Fibroblast of pulmonary artery (primary cell): Measurements from ENCODE around the gene DAB1.

Experiments used
- DNase-seq: peaks from one replicate; pipeline ENCODE4 v3.0.0-alpha.2; 2010; ENCODE audit warnings: low read depth
- H3K4me3 ChIP-seq: replicated peaks from 2 replicates; pipeline ENCODE4 v1.5.1; 2011; ENCODE audit warnings: low read depth, mild to moderate bottlenecking, control low read depth, low read length, moderate library complexity
- TF ChIP-seq, protein P1 (sequence below): IDR thresholded peaks from 2 replicates; pipeline ENCODE4 v1.5.1; 2011; ENCODE audit warnings: mild to moderate bottlenecking, control low read depth, low read length, inconsistent platforms; ENCODE audit errors: missing control alignments

The DAB1 gene

DNA sequence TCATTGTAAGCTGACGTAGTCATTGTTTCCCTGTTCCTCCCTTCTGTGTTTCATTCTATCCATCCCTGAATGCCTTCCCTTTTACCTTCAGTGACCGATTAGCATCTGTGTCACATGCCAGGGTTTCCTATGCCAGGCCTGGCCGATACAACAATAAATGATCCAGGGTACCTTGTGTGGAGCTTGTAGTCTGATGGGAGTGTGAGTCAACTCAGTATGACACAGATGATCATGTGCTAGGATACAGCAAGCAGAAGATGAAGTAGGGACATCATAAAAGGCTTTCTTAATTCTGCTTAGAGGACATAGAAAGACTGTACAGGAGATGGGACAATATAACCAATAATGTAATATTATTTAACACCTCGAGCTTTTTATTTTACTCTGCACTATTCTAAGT is 294.0 kb downstream of the DAB1 start:
- TF ChIP-seq, protein P1, sequence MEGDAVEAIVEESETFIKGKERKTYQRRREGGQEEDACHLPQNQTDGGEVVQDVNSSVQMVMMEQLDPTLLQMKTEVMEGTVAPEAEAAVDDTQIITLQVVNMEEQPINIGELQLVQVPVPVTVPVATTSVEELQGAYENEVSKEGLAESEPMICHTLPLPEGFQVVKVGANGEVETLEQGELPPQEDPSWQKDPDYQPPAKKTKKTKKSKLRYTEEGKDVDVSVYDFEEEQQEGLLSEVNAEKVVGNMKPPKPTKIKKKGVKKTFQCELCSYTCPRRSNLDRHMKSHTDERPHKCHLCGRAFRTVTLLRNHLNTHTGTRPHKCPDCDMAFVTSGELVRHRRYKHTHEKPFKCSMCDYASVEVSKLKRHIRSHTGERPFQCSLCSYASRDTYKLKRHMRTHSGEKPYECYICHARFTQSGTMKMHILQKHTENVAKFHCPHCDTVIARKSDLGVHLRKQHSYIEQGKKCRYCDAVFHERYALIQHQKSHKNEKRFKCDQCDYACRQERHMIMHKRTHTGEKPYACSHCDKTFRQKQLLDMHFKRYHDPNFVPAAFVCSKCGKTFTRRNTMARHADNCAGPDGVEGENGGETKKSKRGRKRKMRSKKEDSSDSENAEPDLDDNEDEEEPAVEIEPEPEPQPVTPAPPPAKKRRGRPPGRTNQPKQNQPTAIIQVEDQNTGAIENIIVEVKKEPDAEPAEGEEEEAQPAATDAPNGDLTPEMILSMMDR = no peak
- no peak overlapping the region for H3K4me3 ChIP-seq
- no peak for DNase-seq

DNA sequence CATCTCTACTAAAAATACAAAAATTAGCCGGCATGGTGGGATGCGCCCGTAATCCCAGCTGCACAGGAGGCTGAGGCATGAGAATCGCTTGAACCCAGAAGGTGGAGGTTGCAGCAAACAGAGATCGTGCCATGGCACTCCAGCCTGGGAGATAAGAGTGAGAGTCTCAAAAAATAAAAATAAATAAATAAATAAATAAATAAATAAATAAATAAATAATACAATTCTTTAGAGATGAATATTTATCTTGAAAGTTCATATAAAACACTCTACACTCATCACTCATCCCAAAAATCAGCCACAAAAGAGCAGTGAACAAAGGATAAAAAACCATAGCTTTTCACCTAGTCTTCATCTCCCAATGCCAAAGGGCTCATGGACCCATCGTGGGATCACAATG is 295.9 kb downstream of the DAB1 start:
- TF ChIP-seq, protein P1 = no peak
- H3K4me3 ChIP-seq = no peak overlapping the region
- DNase-seq = no peak

DNA sequence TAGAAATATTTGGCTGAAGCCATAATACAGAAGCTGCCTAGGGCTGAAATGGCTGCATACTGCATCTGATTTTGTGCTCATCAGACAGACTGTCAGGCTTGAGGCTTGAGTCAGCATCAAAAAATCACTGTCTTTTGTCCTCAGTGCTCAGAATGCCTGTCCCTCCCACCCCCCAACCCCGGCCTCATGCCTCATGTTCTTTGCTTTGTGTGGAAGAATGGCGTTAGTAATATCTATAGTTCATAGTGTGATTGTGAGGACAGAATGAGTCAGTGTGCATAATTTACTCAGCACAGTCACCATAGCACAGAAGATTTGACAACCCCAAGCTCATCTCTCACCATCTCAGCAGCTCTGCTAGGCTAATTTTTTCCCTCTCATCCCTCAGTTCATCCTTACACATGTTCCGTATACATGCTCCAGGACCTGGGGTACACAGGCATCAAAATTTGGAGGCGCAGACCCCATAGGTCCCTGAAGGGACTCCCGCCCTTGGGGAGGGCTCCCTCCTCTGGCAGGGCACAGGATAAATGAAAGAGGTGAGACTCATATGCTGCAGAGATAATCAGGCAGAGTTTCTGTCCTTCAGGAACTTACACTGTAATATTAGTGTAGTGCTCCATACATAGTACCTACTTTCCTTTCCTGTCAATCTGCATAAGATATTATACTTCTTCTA is 299.0 kb downstream of the DAB1 start:
- no peak overlapping the region for H3K4me3 ChIP-seq
- TF ChIP-seq, protein P1 = no peak
- DNase-seq = peak; percentile 6

DNA sequence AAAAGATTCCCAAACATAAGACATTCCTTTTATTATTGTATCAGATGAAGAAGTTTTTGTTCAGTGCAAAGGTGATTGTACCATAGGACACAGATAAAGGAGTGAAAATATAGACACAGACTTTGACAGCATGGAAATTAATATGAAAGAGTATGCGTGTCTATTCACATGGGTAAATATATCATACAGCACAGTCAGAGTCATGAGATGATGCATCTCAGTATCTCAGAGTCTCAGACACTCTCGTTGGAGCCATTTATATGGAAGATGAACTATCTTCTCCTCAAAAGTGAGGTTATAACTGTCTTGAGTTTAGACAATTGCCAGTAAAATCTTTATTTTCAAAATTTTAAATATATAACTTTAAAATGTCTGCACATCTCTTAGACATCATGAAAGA is 299.7 kb downstream of the DAB1 start:
- no peak overlapping the region for H3K4me3 ChIP-seq
- no peak for DNase-seq
- TF ChIP-seq, protein P1 = no peak

DNA sequence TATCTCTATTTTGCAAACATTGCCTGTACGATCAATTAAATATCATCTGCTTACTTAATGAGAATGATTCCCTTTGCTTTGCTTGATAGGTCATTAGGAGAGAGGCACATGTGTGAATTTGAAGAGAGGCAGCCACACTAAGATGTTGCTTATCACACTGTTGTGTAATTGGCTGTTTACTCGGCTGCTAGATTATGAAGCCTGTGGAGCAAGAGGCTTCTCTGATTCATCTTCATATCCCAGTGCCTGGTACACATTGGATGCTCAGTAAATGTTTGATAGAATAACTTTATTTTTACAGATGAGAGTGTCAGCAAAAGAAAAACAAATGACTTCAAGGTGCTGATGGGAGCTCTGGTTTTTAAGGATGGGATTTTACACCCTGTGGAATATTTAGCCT is 301.8 kb downstream of the DAB1 start:
- TF ChIP-seq, protein P1 = no peak
- DNase-seq = peak; percentile 8
- H3K4me3 ChIP-seq = no peak overlapping the region

DNA sequence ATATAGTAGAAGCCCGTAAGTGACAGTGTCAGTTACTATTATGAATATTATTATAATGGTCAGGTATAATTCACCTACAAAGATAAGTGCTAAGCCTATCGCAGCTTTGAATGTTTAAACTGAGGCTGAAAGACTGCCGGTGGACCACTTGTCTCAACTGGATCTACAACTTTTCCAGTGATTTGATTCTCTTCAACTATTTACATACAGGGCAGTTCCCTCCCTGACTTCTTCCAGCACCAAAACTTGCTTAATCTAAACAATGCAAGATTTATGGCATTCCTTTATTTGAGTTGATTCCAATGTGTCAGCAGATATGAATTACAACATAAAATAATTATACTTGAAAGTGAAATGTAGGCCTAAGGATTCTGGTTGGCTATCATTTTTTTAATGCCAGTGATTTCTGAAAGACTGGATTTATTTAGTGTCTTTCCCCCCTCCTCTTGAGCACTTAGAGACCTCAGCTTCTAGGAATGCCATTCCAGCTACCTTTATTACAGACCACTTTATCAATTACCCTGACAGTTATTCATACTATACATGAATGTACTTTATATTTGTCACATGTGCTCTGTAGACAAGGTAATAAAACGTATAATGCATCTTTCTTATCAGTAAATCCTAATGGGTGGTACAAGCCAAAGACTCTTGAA is 304.8 kb downstream of the DAB1 start:
- DNase-seq = no peak
- TF ChIP-seq, protein P1 = no peak
- no peak overlapping the region for H3K4me3 ChIP-seq

DNA sequence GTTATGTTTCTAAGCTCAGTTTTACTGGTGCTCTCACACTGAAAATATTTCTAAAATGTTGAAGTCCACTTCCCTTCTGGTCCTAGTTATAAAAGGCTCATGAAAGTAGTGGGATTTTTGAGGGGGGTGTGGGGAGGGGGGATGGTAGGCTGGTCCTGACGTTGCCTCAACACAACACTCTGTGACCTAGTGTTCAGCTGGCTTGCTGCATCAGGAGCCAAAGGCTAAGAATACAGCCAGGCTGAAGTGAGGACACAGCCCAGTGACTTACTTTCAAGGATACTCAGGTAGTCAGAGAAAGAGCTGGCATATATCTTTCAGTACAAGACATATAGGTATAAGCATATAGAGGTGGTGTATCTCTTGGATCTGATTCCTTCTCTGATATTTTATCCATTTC is 306.1 kb downstream of the DAB1 start:
- DNase-seq = no peak
- no peak overlapping the region for H3K4me3 ChIP-seq
- TF ChIP-seq, protein P1 = no peak
